Gastroesophageal sphincter (tissue), 3 donors: ENCODE data around the gene RHOJ.
A peak's percentile ranks its signal among the peaks of the same experiment; 100 is the strongest.

Source experiments
- EP300 ChIP-seq: sonication (generic); formaldehyde crosslinking; IDR thresholded peaks from one replicate; pipeline ENCODE4 v1.6.1; 2017; ENCODE audit warnings: antibody characterized with exemption, mild to moderate bottlenecking
- POLR2A ChIP-seq, 2 donors: fragments of 450-650 bp; IDR thresholded peaks; one replicate each; pipeline ENCODE4 v1.6.1; 2017; ENCODE audit warnings: antibody characterized with exemption in 2 of 2, mild to moderate bottlenecking in 2 of 2, moderate library complexity in 1 of 2
- POLR2AphosphoS5 ChIP-seq: sonication (generic); formaldehyde crosslinking; IDR thresholded peaks from one replicate; pipeline ENCODE4 v1.6.1; 2017; ENCODE audit warnings: antibody characterized with exemption
- TF ChIP-seq, protein P1 (sequence below), 4 experiments: fragments of 200-600 bp in 2 of 4; fragments of 450-650 bp in 2 of 4; sonication (generic) in 1 of 4; IDR thresholded peaks; one replicate each; pipeline ENCODE4 v1.5.1; 2017 to 2019; ENCODE audit warnings: antibody characterized with exemption in 4 of 4, mild to moderate bottlenecking in 2 of 4, moderate library complexity in 2 of 4

DNA sequence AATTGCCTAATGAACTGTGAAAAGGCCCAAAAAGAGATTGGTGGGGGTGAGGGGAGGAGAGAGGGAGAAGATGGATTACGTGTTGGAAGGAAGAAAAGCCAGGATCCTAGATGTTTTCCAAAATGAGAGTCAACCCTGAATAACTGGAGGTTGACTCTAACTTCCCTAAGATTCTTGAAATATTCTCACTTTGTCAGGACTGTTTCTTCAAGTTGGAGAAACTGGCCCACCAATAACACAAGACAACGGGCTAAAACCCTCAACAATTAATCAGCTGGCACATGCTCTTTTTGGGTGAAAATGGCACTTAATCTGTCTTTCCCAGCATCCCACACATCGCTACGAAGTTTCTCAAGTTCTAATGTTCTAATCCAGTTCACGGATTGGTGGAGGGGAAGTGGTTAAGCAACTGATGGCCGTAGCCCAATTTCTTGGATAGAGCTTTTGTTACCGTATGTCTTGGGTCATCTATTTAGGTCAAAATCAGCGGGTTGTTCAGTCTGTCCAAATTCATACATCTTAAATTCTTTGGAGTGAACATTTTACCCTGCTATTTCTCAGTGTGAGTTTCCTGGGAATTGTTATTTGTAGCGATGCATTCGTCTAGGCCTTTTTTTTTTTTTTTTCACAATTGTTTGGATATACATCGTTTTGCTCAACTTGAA is 65.5 kb downstream of the RHOJ start:
- TF ChIP-seq POLR2A (IDR thresholded peaks at IDR 0.05) (no peak), EP300 (no peak), POLR2AphosphoS5 (peak; percentile 4)
- TF ChIP-seq, protein P1, sequence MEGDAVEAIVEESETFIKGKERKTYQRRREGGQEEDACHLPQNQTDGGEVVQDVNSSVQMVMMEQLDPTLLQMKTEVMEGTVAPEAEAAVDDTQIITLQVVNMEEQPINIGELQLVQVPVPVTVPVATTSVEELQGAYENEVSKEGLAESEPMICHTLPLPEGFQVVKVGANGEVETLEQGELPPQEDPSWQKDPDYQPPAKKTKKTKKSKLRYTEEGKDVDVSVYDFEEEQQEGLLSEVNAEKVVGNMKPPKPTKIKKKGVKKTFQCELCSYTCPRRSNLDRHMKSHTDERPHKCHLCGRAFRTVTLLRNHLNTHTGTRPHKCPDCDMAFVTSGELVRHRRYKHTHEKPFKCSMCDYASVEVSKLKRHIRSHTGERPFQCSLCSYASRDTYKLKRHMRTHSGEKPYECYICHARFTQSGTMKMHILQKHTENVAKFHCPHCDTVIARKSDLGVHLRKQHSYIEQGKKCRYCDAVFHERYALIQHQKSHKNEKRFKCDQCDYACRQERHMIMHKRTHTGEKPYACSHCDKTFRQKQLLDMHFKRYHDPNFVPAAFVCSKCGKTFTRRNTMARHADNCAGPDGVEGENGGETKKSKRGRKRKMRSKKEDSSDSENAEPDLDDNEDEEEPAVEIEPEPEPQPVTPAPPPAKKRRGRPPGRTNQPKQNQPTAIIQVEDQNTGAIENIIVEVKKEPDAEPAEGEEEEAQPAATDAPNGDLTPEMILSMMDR (IDR thresholded peaks at IDR 0.05): no peak
